B cell (primary cell): ENCODE results near the gene MTHFSD. TPM values are rescaled to one million over a fixed set of nuclear protein-coding genes. Genes with fewer than 3 reads are reported as not detected.

Experiments
- ATAC-seq: fragments of 200-7000 bp; cut with Tn5 transposase; one replicate; pipeline ENCODE4 v1.10.0; 2021; ENCODE audit warnings: low read depth, mild to moderate bottlenecking, moderate number of reproducible peaks, moderate library complexity
- CTCF ChIA-PET: fragments of 350-600 bp; sonication (Branson Sonifier 250); formaldehyde crosslinking; loops from one replicate; lab custom pipeline; 2021; ENCODE audit warnings: antibody characterized with exemption, inconsistent platforms; lab: Charles Lee
- POLR2A ChIA-PET: fragments of 350-600 bp; sonication (Branson Sonifier 250); formaldehyde crosslinking; loops from one replicate; lab custom pipeline; 2021; ENCODE audit warnings: antibody characterized with exemption; lab: Charles Lee
- DNase-seq: peaks from one replicate; pipeline ENCODE4 v3.0.0; 2013
- H2AFZ ChIP-seq: 2 replicates; pipeline ENCODE4 v1.6.1; 2012; ENCODE audit warnings: mild to moderate bottlenecking, low read depth, low read length; ENCODE audit not compliant: insufficient read depth, poor library complexity, severe bottlenecking
- H3K27ac ChIP-seq, 2 donors: 1 replicate in 1 of 2; 2 replicates in 1 of 2; pipeline ENCODE4 v1.5.1; 2012 to 2013; ENCODE audit warnings: low read length in 2 of 2, mild to moderate bottlenecking in 2 of 2, moderate library complexity in 1 of 2
- H3K27me3 ChIP-seq, 4 experiments: fragments of 200-600 bp in 1 of 4; sonication (generic) in 1 of 4; replicated peaks in 1 of 4; 1 replicate in 2 of 4; 2 replicates in 2 of 4; pipeline versions ENCODE4 v1.6.1 to v1.7.0; 2013 to 2016; ENCODE audit warnings: low read length in 3 of 4, mild to moderate bottlenecking in 2 of 4, mixed read lengths in 1 of 4, moderate library complexity in 1 of 4; ENCODE audit not compliant: insufficient read depth in 4 of 4, control insufficient read depth in 3 of 4; ENCODE audit errors: control extremely low read depth in 1 of 4
- H3K36me3 ChIP-seq, 2 experiments: replicated peaks in 1 of 2; 1 replicate in 1 of 2; 2 replicates in 1 of 2; pipeline versions ENCODE4 v1.6.1 to v1.7.1; 2013; ENCODE audit warnings: low read length in 1 of 2; ENCODE audit not compliant: insufficient read depth in 2 of 2, control insufficient read depth in 1 of 2; ENCODE audit errors: control extremely low read depth in 1 of 2, extremely low read depth in 1 of 2
- H3K4me1 ChIP-seq, 2 donors: fragments of 200-600 bp in 1 of 2; sonication (generic) in 1 of 2; 1 replicate in 1 of 2; 2 replicates in 1 of 2; pipeline versions ENCODE4 v1.5.1 to v1.6.1; 2013 to 2017; ENCODE audit warnings: low read length in 2 of 2; ENCODE audit not compliant: control insufficient read depth in 2 of 2, insufficient read depth in 2 of 2
- H3K4me2 ChIP-seq: replicated peaks from 2 replicates; pipeline ENCODE3; 2012; ENCODE audit warnings: mild to moderate bottlenecking, low read depth, low read length; ENCODE audit not compliant: poor library complexity, severe bottlenecking
- H3K4me3 ChIP-seq, 5 experiments: fragments of 200-600 bp in 1 of 5; sonication (generic) in 1 of 5; 1 replicate in 3 of 5; 2 replicates in 2 of 5; pipeline versions ENCODE4 v1.5.1 to v1.7.0; 2011 to 2016; ENCODE audit warnings: low read length in 4 of 5, mild to moderate bottlenecking in 4 of 5, low read depth in 2 of 5, control low read depth in 1 of 5, moderate library complexity in 1 of 5; ENCODE audit not compliant: insufficient read depth in 1 of 5; ENCODE audit errors: control extremely low read depth in 1 of 5, extremely low read depth in 1 of 5
- H3K79me2 ChIP-seq: fragments of 200-600 bp; sonication (generic); one replicate; pipeline ENCODE4 v1.6.0; 2016; ENCODE audit warnings: low read length; ENCODE audit not compliant: control insufficient read depth, insufficient read depth
- H3K9ac ChIP-seq: fragments of 200-600 bp; sonication (generic); 2 replicates; pipeline ENCODE4 v1.6.1; 2017; ENCODE audit warnings: mild to moderate bottlenecking, low read length, moderate library complexity
- H3K9me3 ChIP-seq, 3 donors: one replicate each; pipeline versions ENCODE4 v1.6.1 to v1.7.1; 2013; ENCODE audit warnings: low read length in 2 of 3; ENCODE audit not compliant: control insufficient read depth in 2 of 3, insufficient read depth in 1 of 3; ENCODE audit errors: control extremely low read depth in 1 of 3
- H4K20me1 ChIP-seq: 2 replicates; pipeline ENCODE4 v1.6.0; 2012; ENCODE audit warnings: mild to moderate bottlenecking, low read length; ENCODE audit not compliant: insufficient read depth, control insufficient read depth, poor library complexity, severe bottlenecking
- H3K27ac Mint-ChIP-seq: one replicate; pipeline ENCODE4 v1.8.0; 2021; ENCODE audit warnings: mixed read lengths
- H3K27me3 Mint-ChIP-seq: one replicate; pipeline ENCODE4 v1.8.0; 2021; ENCODE audit warnings: mixed read lengths
- H3K4me1 Mint-ChIP-seq: one replicate; pipeline ENCODE4 v1.8.0; 2021; ENCODE audit warnings: mixed read lengths
- H3K4me3 Mint-ChIP-seq: one replicate; pipeline ENCODE4 v1.8.0; 2021; ENCODE audit warnings: mixed read lengths
- H3K9me3 Mint-ChIP-seq: one replicate; pipeline ENCODE4 v1.8.0; 2022; ENCODE audit warnings: mixed read lengths; ENCODE audit not compliant: insufficient read depth
- EZH2 ChIP-seq: IDR thresholded peaks from 2 replicates; pipeline ENCODE4 v1.6.1; 2012; ENCODE audit warnings: borderline replicate concordance, low read depth, mild to moderate bottlenecking, moderate library complexity, low read length; ENCODE audit not compliant: insufficient read depth, poor library complexity, severe bottlenecking
- WGBS: methylation state at CpG from one replicate; pipeline ENCODE4 v1.1.5; 2013; ENCODE audit warnings: missing lambda C conversion rate; ENCODE audit not compliant: insufficient coverage; 5-methylcytosine and 5-hydroxymethylcytosine counted together
- intact Hi-C: fragments of 100-400 bp; cut with micrococcal nuclease; formaldehyde crosslinking; loops from one replicate; pipeline ENCODE4 v1.10.0; 2022
- polyA plus RNA-seq: library from polyadenylated mRNA; depleted of rRNA; stranded (reverse); fragments of >200 nt; gene quantifications from 2 replicates; pipeline ENCODE4 v1.2.3, GENCODE V29; 2012
- total RNA-seq, 2 donors: library from RNA; stranded (reverse); fragments of 120-200 nt in 1 of 2; gene quantifications; 1 replicate in 1 of 2; 2 replicates in 1 of 2; pipeline versions ENCODE4 v1.2.3 to v1.2.4, GENCODE V29; 2013 to 2022
- TF ChIP-seq, protein P1 (sequence below): fragments of 200-600 bp; IDR thresholded peaks from one replicate; pipeline ENCODE4 v1.8.0; 2022; ENCODE audit warnings: antibody characterized with exemption, mild to moderate bottlenecking

MTHFSD gene
- total and polyA plus RNA-seq, 2 donors (not counting 1 experiment from before 2014, with no cell fraction given): 21.5 to 42.0 TPM

DNA sequence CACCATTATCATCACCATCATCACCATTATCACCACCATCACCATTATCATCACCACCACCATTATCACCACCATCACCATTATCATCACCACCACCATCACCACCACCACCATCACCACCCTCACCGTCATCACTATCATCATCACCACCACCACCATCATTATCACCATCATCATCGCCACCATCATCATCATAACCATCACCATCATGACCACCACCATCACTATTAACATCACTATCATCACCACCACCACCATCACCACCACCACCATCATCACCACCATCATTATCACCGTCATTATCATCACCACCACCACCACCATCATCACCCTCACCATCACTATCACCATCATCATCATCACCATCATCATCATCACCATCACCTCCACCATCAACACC is 32.5 kb upstream of the MTHFSD start:
- Histone ChIP-seq H3K4me1 (no peaks in the 10 kb centered on the region), H3K36me3 (no peaks in the 10 kb centered on the region), H3K27ac (no peak overlapping the region), H3K79me2 (no peaks in the 10 kb centered on the region), H3K4me2 (no peak overlapping the region), H3K4me3 (no peak overlapping the region), H2AFZ (no peak overlapping the region), H3K9me3 (no peaks in the 10 kb centered on the region), H3K9ac (no peak overlapping the region), H4K20me1 (no peaks in the 10 kb centered on the region), H3K27me3 (peaks cover 0 to 17% (median 4%) of the 10 kb centered on the region in 4 experiments)
- ATAC-seq: no peak
- 95% methylated on average over 3 of the region's 3 CpGs for WGBS
- intact Hi-C loops: no loop called here
- CTCF ChIA-PET: no interaction called here
- POLR2A ChIA-PET: no interaction called here
- Mint-ChIP-seq H3K4me1 (no peaks in the 10 kb centered on the region), H3K4me3 (no peak overlapping the region), H3K27ac (no peak overlapping the region), H3K27me3 (peaks cover 32% of the 10 kb centered on the region), H3K9me3 (no peaks in the 10 kb centered on the region)
- DNase-seq: no peak
- TF ChIP-seq EZH2: no peak
- TF ChIP-seq, protein P1, sequence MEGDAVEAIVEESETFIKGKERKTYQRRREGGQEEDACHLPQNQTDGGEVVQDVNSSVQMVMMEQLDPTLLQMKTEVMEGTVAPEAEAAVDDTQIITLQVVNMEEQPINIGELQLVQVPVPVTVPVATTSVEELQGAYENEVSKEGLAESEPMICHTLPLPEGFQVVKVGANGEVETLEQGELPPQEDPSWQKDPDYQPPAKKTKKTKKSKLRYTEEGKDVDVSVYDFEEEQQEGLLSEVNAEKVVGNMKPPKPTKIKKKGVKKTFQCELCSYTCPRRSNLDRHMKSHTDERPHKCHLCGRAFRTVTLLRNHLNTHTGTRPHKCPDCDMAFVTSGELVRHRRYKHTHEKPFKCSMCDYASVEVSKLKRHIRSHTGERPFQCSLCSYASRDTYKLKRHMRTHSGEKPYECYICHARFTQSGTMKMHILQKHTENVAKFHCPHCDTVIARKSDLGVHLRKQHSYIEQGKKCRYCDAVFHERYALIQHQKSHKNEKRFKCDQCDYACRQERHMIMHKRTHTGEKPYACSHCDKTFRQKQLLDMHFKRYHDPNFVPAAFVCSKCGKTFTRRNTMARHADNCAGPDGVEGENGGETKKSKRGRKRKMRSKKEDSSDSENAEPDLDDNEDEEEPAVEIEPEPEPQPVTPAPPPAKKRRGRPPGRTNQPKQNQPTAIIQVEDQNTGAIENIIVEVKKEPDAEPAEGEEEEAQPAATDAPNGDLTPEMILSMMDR: no peak

DNA sequence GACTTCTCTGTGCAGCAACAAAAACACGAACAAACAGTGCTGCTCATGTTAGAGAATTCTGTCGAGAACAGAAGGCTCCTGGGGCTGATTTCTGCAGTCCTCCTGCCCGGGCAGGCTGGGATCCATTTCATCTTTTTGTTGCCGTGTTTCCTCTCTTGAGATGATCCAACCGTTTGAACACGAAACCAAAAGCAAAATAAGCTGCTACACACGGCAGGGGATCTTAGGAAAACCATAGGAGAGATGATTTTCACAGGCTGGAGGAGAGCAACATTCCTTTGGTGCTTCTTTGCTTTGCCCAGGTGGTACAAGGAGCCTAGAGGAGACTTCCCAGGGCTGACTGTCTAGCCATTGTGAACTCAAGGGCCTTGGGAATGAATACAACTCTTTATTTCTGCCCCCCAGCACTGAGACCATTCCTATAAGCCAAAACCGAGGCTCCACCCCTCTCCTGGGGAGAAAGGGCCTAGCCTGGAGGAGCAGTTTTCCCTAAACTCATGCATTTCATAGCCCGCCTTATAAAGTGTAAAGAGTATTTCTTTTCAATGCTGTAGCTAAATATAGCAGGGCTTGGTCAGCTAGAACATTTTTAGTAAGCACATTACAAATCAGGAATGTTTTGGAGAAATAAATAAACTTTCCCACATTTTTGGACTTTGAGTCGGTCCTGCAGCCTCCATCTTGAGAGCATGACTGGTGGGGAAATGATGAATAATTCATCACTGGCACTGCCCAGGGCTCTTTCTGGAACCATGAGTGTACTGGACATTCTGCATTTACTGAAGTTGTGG is 31.0 kb upstream of the MTHFSD start:
- H3K27ac Mint-ChIP-seq: no peak overlapping the region
- ChIA-PET CTCF (no interaction called here), POLR2A (no interaction called here)
- Histone ChIP-seq H3K4me3 (no peak overlapping the region), H3K79me2 (no peaks in the 10 kb centered on the region), H3K27me3 (peaks cover 0 to 18% (median 4%) of the 10 kb centered on the region in 4 experiments), H3K4me1 (no peaks in the 10 kb centered on the region), H2AFZ (no peak overlapping the region), H3K4me2 (no peak overlapping the region), H3K9me3 (no peaks in the 10 kb centered on the region), H3K36me3 (no peaks in the 10 kb centered on the region), H3K9ac (no peak overlapping the region), H4K20me1 (no peaks in the 10 kb centered on the region), H3K27ac (no peak overlapping the region)
- H3K27me3 Mint-ChIP-seq: peaks cover 33% of the 10 kb centered on the region
- intact Hi-C loops: no loop called here
- TF ChIP-seq EZH2: no peak
- TF ChIP-seq, protein P1: no peak
- DNase-seq (no peak), ATAC-seq (no peak)
- H3K4me3 Mint-ChIP-seq: no peak overlapping the region
- no peaks in the 10 kb centered on the region for H3K4me1 Mint-ChIP-seq
- H3K9me3 Mint-ChIP-seq: no peaks in the 10 kb centered on the region
- WGBS: 90% methylated on average over 6 of the region's 10 CpGs
